Left ventricle myocardium inferior (tissue), 1 donor: ENCODE measurements around the gene SNX9. TPM values are rescaled to one million over a fixed set of nuclear protein-coding genes. Genes with fewer than 3 reads are reported as not detected.

ENCODE experiments used
- DNase-seq: peaks from one replicate; pipeline ENCODE4 v3.0.0-alpha.2; 2020
- H3K27ac ChIP-seq: fragments of 200-600 bp; replicated peaks from 2 replicates; pipeline ENCODE4 v1.8.0; 2021
- H3K27me3 ChIP-seq: fragments of 200-600 bp; 2 replicates; pipeline ENCODE4 v1.8.0; 2021; ENCODE audit warnings: low read depth
- H3K36me3 ChIP-seq: fragments of 200-600 bp; 2 replicates; pipeline ENCODE4 v1.8.0; 2021
- H3K4me1 ChIP-seq: fragments of 200-600 bp; 2 replicates; pipeline ENCODE4 v1.8.0; 2021
- H3K4me3 ChIP-seq: fragments of 200-600 bp; 2 replicates; pipeline ENCODE4 v1.8.0; 2021; ENCODE audit warnings: mild to moderate bottlenecking, moderate library complexity
- H3K9me3 ChIP-seq: fragments of 200-600 bp; replicated peaks from 2 replicates; pipeline ENCODE4 v1.8.0; 2021
- intact Hi-C: fragments of 100-400 bp; cut with micrococcal nuclease; formaldehyde crosslinking; loops from one replicate; pipeline ENCODE4 v1.11.0; 2022
- total RNA-seq: library from RNA; stranded (reverse); fragmentation: NEBNext Ultra II Directional; extraction: Animal tissue kit (Norgen Biotek cat#: 25700); gene quantifications from one replicate; pipeline ENCODE4 v1.2.1, GENCODE V29; 2021
- TF ChIP-seq, protein P1 (sequence below): fragments of 200-600 bp; IDR thresholded peaks from 2 replicates; pipeline ENCODE4 v1.8.0; 2021; ENCODE audit warnings: antibody characterized with exemption, mild to moderate bottlenecking, borderline replicate concordance
- donor health status: DM: no; HTN: yes; CAD: no; lungs with severe emphysema.

The SNX9 gene
- total RNA-seq, 1 donor from 2014 or later, result 31.9 TPM

DNA sequence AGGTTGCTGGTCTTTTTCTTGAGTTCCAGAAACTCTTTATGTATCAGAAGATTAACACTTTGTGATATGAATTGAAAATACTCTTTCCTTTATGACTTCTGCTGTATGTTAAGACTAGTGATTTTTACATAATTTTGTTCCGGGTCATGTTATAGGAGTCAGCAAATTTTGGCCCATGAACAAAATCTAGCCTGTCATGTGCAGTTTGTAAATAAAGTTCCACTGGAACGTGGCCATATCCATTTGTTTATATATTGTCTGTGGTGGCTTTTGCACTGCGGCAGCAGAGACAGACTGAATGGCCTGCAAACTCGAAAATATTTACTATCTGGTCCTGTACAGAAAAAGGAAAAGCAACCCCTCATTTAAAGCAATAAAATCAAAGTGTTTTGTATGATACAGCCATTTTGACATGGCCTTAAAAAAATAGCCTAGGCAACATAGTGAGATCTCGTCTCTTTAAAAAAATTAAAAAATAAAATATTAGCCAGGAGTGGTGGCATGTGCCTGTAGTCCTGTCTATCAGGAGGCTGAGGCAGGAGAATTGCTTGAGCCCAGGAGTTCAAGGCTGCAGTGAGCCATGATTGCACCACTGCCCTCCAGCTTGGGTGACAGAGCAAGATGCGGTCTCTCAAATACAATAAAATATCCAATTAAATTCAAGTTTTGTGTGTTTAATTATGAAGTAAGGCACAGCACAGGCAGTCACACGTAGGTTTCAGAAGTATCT is 36.9 kb downstream of the SNX9 start:
- Histone ChIP-seq H3K4me3 (no peak overlapping the region), H3K4me1 (peaks cover 61% of the 10 kb centered on the region), H3K36me3 (no peaks in the 10 kb centered on the region), H3K27ac (no peak overlapping the region), H3K9me3 (peaks cover 5% of the 10 kb centered on the region), H3K27me3 (no peaks in the 10 kb centered on the region)
- intact Hi-C loops, result no loop called here
- TF ChIP-seq, protein P1, sequence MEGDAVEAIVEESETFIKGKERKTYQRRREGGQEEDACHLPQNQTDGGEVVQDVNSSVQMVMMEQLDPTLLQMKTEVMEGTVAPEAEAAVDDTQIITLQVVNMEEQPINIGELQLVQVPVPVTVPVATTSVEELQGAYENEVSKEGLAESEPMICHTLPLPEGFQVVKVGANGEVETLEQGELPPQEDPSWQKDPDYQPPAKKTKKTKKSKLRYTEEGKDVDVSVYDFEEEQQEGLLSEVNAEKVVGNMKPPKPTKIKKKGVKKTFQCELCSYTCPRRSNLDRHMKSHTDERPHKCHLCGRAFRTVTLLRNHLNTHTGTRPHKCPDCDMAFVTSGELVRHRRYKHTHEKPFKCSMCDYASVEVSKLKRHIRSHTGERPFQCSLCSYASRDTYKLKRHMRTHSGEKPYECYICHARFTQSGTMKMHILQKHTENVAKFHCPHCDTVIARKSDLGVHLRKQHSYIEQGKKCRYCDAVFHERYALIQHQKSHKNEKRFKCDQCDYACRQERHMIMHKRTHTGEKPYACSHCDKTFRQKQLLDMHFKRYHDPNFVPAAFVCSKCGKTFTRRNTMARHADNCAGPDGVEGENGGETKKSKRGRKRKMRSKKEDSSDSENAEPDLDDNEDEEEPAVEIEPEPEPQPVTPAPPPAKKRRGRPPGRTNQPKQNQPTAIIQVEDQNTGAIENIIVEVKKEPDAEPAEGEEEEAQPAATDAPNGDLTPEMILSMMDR, result no peak
- DNase-seq, result no peak

DNA sequence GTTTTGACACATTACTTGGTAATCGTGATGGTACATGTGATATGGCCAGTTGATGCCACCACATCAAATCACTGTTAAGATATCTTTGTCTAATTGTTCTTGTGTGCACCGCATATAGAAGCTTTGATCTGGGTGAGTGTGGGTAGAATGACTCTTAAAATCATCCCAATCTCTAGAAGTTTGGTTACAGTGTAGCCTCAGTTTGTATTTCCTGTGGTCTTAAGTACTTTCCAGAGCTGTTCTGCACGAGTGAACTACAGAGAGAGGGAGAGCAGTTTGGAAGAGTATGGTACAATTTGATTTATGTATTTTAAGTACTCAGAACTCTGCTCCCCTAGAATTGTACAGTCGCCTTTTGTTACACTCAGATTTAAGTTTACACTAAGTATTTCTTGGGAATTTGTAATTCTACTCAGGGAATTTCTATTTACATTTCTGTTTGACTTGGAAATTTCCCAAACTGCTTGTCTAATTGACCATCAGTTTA is 37.5 kb downstream of the SNX9 start:
- DNase-seq, result no peak
- intact Hi-C loops, result no loop called here
- H3K4me3 ChIP-seq, result no peak overlapping the region
- no peak overlapping the region for H3K27ac ChIP-seq
- H3K27me3 ChIP-seq, result no peaks in the 10 kb centered on the region
- TF ChIP-seq, protein P1, result no peak
- H3K9me3 ChIP-seq, result peaks cover 4% of the 10 kb centered on the region
- H3K36me3 ChIP-seq, result no peaks in the 10 kb centered on the region
- H3K4me1 ChIP-seq, result peaks cover 61% of the 10 kb centered on the region

DNA sequence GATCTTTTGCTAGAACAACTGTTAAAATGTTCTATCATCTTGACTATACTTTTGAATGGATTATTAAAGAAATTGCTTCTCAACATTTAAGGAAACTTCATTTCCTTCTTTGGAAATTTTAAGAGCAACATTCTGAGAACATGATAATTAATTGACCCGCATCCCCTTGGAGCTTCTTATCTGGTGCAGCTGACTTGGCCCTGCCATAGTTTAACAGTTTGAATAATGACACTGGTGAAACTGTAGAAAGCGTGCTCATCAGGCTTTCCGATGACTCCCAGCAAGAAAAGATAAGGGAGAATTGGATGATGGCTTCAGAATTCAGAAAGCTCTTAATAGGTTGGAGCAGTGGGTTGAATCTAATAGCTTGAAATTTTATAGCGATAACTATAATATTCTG is 38.1 kb downstream of the SNX9 start:
- Histone ChIP-seq H3K9me3 (no peaks in the 10 kb centered on the region), H3K27me3 (no peaks in the 10 kb centered on the region), H3K36me3 (no peaks in the 10 kb centered on the region), H3K4me1 (peaks cover 67% of the 10 kb centered on the region), H3K4me3 (no peak overlapping the region), H3K27ac (no peak overlapping the region)
- DNase-seq, result no peak
- intact Hi-C loops, result no loop called here
- TF ChIP-seq, protein P1, result no peak

DNA sequence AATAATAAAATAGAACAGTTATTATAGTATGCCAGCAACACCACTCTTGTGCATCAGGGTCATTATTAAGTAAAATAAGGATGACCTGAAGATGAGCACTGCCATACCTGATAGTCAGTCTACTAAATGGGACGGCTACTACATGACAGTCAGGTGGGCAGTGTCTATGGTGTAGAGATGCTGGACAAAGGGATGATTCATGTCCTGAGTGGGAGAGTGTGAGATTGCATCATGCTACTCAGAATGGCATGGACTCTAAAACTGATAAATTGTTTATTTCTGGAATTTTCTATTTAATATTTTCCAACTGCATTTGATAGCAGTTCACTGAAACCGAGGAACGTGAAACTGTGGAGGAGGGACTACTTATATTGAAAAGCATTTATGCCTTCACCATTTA is 38.8 kb downstream of the SNX9 start:
- peaks cover 66% of the 10 kb centered on the region for H3K4me1 ChIP-seq
- TF ChIP-seq, protein P1, result no peak
- H3K27ac ChIP-seq, result no peak overlapping the region
- no peak overlapping the region for H3K4me3 ChIP-seq
- H3K27me3 ChIP-seq, result no peaks in the 10 kb centered on the region
- H3K36me3 ChIP-seq, result no peaks in the 10 kb centered on the region
- H3K9me3 ChIP-seq, result no peaks in the 10 kb centered on the region
- DNase-seq, result no peak
- intact Hi-C loops, result no loop called here

DNA sequence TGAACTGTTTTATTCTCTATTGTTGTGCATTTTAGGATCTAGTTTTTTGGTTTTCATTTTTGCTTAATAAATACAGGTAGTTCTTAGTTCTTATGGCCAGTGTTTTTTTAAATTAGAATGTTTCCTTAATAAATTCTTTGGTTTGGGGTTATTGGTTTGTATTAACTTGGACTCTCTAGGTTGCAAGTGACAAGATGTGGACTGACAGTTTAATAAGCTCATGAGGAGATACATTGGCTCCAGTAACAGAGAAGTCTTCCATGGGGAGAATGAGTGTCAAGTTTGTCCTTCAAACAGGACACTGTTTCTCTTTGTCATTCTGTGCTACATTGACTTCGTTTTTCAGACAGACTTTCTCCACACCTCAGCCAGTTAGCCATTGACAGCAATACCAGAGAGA is 39.7 kb downstream of the SNX9 start:
- Histone ChIP-seq H3K27me3 (no peaks in the 10 kb centered on the region), H3K4me1 (peaks cover 71% of the 10 kb centered on the region), H3K36me3 (no peaks in the 10 kb centered on the region), H3K9me3 (no peaks in the 10 kb centered on the region), H3K27ac (no peak overlapping the region), H3K4me3 (no peak overlapping the region)
- TF ChIP-seq, protein P1, result no peak
- intact Hi-C loops, result no loop called here
- DNase-seq, result no peak
